ENCODE data around the gene SLC41A3.

DNA sequence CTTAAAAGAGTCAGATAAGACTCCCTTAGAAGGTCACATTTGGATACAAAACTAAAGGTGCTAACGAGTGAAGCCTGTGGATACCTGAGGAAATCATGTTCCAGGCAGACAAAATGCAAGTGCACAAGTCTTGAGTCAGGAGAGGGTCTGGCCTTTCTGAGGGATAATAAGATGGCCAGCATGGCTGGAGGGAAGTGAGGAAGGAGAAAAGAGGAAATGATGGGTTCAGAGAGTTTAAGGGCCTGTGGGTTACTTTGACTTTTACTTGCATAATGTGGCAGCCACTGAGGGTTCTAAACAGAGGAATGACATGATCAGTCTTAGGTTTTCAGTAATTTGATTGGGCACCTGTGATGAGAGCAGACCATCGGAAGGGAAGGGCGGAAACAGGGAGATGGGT is 118.4 kb downstream of the SLC41A3 start:
- TF ChIP-seq CTCF (IDR thresholded peaks at IDR 0.05) (no peak), POLR2A (IDR thresholded peaks at IDR 0.05) (no peak)
